Tongue (tissue), 2 donors: ENCODE measurements around the gene HPN. TPM values are rescaled to one million over a fixed set of nuclear protein-coding genes. Genes with fewer than 3 reads are reported as not detected.

Source experiments
- DNase-seq: peaks from one replicate; pipeline ENCODE4 v3.0.0-alpha.2; 2015
- total RNA-seq: library from RNA; depleted of rRNA; stranded (reverse); fragments of >200 nt; gene quantifications from one replicate; pipeline ENCODE4 v1.2.3, GENCODE V29; 2014

HPN gene
- total RNA-seq, 1 donor from 2014 or later = not detected

DNA sequence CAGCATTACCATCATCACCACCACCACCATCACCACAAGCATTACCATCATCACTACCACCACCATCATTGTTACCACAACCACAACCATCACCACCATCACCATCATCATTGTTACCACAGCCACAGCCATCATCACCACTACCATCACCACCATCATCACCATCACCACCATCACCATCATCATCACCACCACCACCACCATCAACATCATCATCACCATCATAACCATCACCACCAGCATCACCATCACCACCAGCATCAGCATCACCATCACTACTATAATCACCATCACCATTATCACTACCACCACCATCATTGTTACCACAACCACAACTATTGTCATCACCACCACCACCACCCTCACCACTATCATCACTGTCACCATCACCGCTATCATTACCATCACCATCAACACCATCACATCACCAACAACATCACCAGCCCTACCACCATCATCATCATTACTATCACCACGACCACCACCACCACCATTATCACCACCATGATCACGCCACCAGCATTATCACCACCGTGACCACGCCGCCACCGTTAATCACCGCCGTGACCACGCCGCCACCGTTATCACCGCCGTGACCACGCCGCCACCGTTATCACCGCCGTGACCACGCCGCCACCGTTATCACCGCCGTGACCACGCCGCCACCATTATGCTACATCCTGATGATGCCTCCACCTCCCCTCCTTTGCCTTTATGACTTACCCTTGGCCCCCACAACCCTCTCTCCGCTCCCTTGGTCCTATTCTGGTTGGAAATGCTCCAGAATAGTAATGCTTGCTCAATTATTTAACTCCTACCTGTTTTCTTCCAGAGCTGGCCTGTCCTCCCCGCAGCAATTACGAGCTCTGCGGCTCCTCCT lies 64.1 kb downstream of the HPN start:
- no peak for DNase-seq

DNA sequence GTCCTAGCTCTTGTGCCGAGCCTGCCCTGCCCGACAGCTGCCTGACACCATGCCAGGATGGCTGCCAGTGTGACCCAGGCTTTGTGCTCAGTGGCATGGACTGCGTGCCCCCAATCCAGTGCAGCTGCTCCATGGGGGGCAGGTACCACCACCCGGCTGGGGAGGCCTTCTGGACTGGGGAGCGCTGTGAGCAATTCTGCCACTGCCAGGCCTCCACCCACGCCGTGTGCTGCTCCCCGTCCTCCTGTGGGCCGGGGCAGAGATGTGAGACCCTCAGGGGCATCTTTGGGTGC lies 64.7 kb downstream of the HPN start:
- no peak for DNase-seq

GRCh38 chr19:35106898-35107541 lies 65.5 kb downstream of the HPN start:
- no peak for DNase-seq

GRCh38 chr19:35107545-35107944 lies 66.0 kb downstream of the HPN start:
- DNase-seq = no peak

- no peak for DNase-seq
Observed at GRCh38 chr19:35108730-35109129, 67.2 kb downstream of the HPN start.

- no peak for DNase-seq
Observed at GRCh38 chr19:35109395-35110112, 68.0 kb downstream of the HPN start.

DNA sequence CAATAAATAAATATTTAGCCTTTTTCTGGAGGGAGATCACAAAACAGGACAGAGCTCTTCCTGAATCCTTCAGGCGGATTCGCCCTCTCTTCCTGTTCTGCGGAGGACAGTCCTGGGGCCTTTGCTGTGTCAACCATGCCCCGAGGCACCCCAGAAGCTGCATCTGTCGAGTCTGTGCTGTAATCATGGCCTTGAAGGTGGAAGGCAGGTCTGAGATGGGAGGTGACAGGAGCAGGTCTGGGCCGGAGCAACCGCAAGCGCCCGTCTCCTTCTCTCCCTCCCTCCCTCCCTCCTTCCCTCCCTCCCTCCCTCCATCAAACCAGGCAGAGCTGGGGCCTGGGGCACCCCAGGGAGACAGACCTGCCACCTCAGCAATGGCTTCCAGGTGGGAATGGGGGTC lies 69.5 kb downstream of the HPN start:
- DNase-seq = no peak

DNA sequence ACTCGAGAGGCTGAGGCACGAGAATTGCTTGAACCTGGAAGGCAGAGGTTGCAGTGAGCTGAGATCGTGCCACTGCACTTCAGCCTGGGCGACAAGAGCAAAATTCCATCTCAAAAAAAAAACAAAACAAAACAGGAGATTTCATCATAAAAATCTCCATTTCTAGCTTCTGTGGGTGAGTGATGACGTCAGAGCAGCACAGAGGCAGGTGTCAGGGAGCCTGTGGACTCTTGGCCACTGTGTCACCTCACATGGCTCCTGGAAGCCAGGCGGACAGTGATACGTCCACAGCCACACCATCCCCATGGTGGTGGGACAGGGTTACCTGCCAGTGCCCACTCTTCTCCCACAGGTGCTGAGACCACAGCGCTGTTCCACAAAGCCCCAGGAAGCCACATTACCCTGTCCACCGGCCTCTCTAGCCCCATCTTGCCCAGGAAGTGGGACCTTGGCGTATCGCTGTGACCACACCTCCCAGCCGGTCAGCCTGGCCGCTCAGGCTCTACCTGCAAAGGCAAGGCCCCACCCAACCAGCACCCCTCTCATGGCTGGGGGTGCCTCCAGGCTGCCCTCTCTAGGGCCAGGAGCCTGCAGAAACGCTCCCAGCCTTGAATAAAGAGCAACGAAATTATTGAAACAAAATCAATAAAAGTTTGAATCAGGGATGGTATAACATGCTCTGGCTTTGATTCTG lies 71.6 kb downstream of the HPN start:
- DNase-seq = no peak

DNA sequence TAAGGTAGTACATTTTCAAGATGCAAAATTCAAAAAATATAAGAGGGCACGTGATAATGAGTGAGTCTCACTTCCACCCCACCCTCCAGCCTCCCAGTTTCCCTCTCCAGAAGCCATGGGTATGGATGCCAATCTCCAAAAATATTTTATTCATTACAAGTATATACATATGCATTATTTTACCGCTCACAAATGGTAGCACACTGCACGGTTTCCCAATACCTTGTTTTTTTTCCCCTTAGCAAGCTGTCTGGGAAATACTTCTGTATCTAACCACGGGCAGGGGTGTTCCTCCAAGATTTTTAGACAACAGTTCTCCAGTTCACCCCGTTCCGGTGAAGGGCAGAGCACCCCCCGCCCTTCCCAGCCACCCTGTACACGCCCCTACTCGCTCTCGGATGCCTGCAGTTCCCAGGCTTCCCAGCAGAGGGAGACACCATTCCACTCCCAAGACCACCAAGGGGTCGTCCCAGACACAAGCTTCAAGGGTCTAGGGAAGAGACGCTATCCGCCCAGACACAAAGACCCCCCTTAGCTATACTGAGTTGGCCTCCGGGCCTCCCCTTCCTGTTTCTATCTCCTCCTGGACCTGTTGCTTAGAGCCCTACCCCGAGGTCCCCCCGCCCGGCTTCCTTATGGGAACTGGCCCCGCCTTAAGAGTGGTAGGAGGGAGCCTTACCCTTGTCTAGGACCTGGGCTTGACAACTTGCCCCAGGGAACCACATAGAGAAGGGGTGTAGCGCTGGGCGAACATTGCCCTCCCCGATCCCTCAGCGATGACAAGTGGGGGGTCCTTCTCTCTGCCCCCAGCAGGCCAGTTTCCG lies 73.0 kb downstream of the HPN start:
- DNase-seq = peak; percentile 93

DNA sequence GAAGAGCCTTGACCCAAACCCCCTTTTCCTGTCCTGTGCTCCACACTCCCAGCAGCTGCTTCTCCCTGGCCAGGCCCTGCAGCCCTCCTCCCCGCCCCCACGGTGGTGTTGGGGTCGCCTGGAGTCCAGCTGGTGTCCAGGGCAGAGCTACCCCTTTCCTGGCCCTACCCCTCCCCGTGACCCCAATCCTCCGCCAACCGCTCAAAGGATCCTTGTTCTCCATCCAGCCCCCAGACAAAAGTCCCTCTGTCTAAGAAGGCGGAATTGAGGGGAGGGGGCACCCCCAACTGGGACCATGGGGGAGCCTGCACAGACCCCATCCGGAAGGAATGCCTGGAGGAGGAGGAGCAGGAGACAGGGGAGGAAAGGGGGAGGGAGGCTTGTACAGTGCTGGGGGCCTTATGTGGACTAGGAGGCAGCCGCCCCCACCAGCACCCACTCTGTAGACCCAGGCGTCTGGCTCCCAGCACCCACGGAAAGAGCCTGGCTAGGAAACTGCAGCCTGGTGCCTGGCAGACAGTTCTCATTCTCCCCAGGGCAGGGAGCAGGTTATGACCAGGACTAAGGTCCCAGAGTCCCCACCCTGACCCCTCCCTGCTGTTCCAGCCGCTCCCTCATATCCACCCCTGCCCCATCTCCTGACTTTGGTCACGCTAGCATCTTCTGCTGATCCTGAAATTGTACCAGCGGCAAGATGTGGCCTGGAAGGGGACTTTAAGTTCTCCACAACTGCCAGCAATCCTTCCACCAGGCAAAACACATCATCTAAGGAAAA lies 73.8 kb downstream of the HPN start, which contains the start of gene FXYD3:
Gene FXYD3, plus strand, starts transcription at position 647 of the 775 bp plus-strand sequence. CDS start 3,554 bp downstream, outside the sequence.
- peak; percentile 59 for DNase-seq

Other genes starting within 250 kb of the HPN start
- 5.3 TPM for gene ZNF30, start 114.8 kb upstream of the HPN start, total RNA-seq
- gene ZNF792, start 77.5 kb upstream of the HPN start, total RNA-seq = 9.4 TPM
- gene GRAMD1A, start 41.4 kb upstream of the HPN start, total RNA-seq = 19.8 TPM
- gene SCN1B, start 11.3 kb upstream of the HPN start, total RNA-seq = 12.9 TPM
- 45.6 TPM for gene FXYD3, start 74.1 kb downstream of the HPN start, total RNA-seq
- gene LGI4, start 93.3 kb downstream of the HPN start, total RNA-seq = 7.6 TPM
- gene FXYD1, start 97.1 kb downstream of the HPN start, total RNA-seq = 44.2 TPM
- not detected for gene FXYD7, start 101.5 kb downstream of the HPN start, total RNA-seq
- gene FXYD5, start 113.0 kb downstream of the HPN start, total RNA-seq = 5.9 TPM
- not detected for gene FAM187B, start 187.0 kb downstream of the HPN start, total RNA-seq
- gene LSR, start 207.3 kb downstream of the HPN start, total RNA-seq = 26.5 TPM
- 52.7 TPM for gene USF2, start 227.2 kb downstream of the HPN start, total RNA-seq
- gene HAMP, start 240.8 kb downstream of the HPN start, total RNA-seq = not detected